Pancreas (tissue), 10 donors: ENCODE measurements around the gene H1-8. TPM values are rescaled to one million over a fixed set of nuclear protein-coding genes. Genes with fewer than 3 reads are reported as not detected.
A peak's percentile ranks its signal among the peaks of the same experiment; 100 is the strongest.

Experiments used
- ATAC-seq, 4 donors: fragments of 200-7000 bp; cut with Tn5 transposase; one replicate each; pipeline versions ENCODE4 v1.8.0 to v1.9.1; 2020; ENCODE audit warnings: mild to moderate bottlenecking in 4 of 4, moderate library complexity in 4 of 4
- DNase-seq, 6 donors: peaks; one replicate each; pipeline ENCODE4 v3.0.0-alpha.2; 2020
- FAIRE-seq: peaks from 2 replicates; lab custom pipeline; 2012; peaks lifted over from hg19 to GRCh38; lab: Jason Lieb, UNC
- H3K27ac ChIP-seq, 4 donors: fragments of 200-600 bp; sonication (generic); 1 replicate in 3 of 4; 2 replicates in 1 of 4; pipeline versions ENCODE4 v1.5.0 to v1.8.0; 2020
- H3K27me3 ChIP-seq, 4 donors: fragments of 200-600 bp; one replicate each; pipeline ENCODE4 v1.8.0; 2021
- H3K36me3 ChIP-seq, 3 donors: fragments of 200-600 bp; sonication (generic) in 1 of 3; one replicate each; pipeline versions ENCODE4 v1.5.0 to v1.8.0; 2020 to 2021
- H3K4me1 ChIP-seq, 3 donors: fragments of 200-600 bp; one replicate each; pipeline ENCODE4 v1.8.0; 2021
- H3K4me3 ChIP-seq, 4 donors: fragments of 200-600 bp; sonication (generic) in 2 of 4; one replicate each; pipeline versions ENCODE4 v1.5.0 to v1.8.0; 2020 to 2021
- H3K9me3 ChIP-seq, 4 donors: fragments of 200-600 bp; one replicate each; pipeline ENCODE4 v1.8.0; 2021
- WGBS, 2 donors: extraction: QIAGEN DNeasy Blood & Tissue Kit; methylation state at CpG; one replicate each; pipeline ENCODE4 v1.1.7; 2013; 5-methylcytosine and 5-hydroxymethylcytosine counted together
- intact Hi-C, 3 donors: fragments of 100-400 bp; cut with DNase I; formaldehyde crosslinking; loops; one replicate each; pipeline versions ENCODE4 v1.11.1 to v1.14.2; 2022
- polyA plus RNA-seq, 2 donors: library from polyadenylated mRNA; stranded (reverse); fragments of 200-250 nt; gene quantifications; one replicate each; pipeline ENCODE4 v1.2.3, GENCODE V29; 2013
- total RNA-seq, 6 donors: library from RNA; stranded (reverse); fragmentation: NEBNext Ultra II Directional in 4 of 6; extraction: Animal tissue kit (Norgen Biotek cat#: 25700) in 4 of 6; gene quantifications; one replicate each; pipeline versions ENCODE4 v1.2.1 to v1.2.4, GENCODE V29; 2021 to 2023
- TF ChIP-seq, protein P1 (sequence below), 4 donors: fragments of 200-600 bp; sonication (generic) in 3 of 4; IDR thresholded peaks; one replicate each; pipeline versions ENCODE4 v1.5.0 to v1.8.0; 2021; ENCODE audit warnings: antibody characterized with exemption in 4 of 4
- donor health status: healthy with polysubstance abuse.
- donor health status: DM: no; HTN: no; CAD: no; lungs with moderate emphysema.
- donor health status: DM: no; HTN: no; CAD: no.
- donor health status: control.
- donor health status: control.
- donor health status: Bipolar disorder and iron deficiency.
- donor health status: DM: yes; HTN: yes; CAD: no.
- donor health status: DM: no; HTN: no; CAD: no.
- donor health status: DM: no; HTN: no; CAD: no.
- donor health status: DM: yes; HTN: yes; CAD: no.

Gene H1-8
- total and polyA plus RNA-seq, 8 donors, result not detected

DNA sequence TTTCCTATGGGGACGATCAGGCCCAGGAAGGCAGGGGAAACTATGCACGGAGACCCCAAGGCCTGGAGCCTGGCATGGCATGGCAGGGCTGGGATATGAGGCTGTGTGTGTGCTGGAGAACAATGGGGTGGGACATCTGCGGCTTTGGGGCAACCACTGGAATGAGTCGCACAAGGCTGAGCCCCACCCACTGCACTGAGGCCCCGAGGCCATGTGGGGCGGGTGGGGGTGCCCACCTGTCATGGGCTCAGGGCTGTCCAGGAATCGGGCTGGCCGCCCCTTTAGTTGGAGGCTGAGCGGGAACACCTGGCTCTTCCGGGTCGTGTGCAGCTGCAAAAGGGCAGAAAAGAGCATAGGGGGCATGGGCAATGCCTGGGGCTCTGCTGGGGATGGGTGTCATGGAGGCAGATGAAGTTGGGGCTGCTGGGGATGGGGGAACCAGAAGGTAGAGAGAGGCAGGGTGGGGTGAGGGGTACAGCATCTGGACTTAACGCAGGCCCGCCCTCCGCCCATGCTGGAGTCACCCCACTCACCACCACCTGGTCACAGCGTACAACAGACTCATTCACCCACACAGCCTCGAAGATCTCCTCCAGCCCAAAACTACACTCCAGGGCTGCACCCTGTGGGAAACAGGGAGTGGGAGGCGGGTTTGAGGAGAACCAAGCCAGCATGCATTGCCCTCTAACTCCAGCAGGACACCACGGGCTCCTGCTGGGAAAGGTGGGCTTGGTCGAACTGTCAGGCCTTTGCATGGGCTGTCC is 32.4 kb downstream of the H1-8 start:
- intact Hi-C loops, result no loop called here
- no peaks in the 10 kb centered on the region for H3K27me3 ChIP-seq
- H3K4me3 ChIP-seq, result no peak overlapping the region
- H3K27ac ChIP-seq, result no peak overlapping the region
- DNase-seq (no peak), ATAC-seq (no peak), FAIRE-seq (no peak)
- no peaks in the 10 kb centered on the region for H3K36me3 ChIP-seq
- 82 to 88% methylated on average over 19 of the region's 19 CpGs for WGBS, 2 donors
- TF ChIP-seq, protein P1, sequence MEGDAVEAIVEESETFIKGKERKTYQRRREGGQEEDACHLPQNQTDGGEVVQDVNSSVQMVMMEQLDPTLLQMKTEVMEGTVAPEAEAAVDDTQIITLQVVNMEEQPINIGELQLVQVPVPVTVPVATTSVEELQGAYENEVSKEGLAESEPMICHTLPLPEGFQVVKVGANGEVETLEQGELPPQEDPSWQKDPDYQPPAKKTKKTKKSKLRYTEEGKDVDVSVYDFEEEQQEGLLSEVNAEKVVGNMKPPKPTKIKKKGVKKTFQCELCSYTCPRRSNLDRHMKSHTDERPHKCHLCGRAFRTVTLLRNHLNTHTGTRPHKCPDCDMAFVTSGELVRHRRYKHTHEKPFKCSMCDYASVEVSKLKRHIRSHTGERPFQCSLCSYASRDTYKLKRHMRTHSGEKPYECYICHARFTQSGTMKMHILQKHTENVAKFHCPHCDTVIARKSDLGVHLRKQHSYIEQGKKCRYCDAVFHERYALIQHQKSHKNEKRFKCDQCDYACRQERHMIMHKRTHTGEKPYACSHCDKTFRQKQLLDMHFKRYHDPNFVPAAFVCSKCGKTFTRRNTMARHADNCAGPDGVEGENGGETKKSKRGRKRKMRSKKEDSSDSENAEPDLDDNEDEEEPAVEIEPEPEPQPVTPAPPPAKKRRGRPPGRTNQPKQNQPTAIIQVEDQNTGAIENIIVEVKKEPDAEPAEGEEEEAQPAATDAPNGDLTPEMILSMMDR (IDR thresholded peaks at IDR 0.05), result no peak
- peaks cover 0 to 14% (median 7%) of the 10 kb centered on the region in 3 donors for H3K4me1 ChIP-seq
- H3K9me3 ChIP-seq, result no peaks in the 10 kb centered on the region

DNA sequence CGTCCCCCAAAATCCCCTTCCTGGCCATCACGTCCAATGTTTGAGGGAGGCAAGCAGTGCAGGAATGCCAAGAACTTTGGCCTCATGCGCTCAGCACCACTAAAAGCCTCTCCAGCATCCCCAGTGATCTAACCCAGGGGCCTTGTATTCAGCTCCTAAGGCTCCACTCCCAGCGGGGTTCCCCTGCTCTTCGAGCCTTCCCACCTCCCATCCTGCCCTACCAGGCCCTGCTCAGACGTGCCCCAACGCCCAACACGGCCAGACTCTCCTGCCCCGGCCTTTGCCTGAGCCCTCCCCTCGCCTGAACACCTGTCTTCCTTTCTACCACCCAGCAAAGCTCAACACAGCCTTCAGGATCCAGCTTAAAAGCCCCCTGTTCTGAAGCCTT is 33.0 kb downstream of the H1-8 start:
- no peak for DNase-seq
- 86 to 88% methylated on average over 10 of the region's 10 CpGs for WGBS, 2 donors
- H3K4me3 ChIP-seq, result no peak overlapping the region
- intact Hi-C loops, result no loop called here
- peaks cover 0 to 14% (median 7%) of the 10 kb centered on the region in 3 donors for H3K4me1 ChIP-seq
- H3K9me3 ChIP-seq, result no peaks in the 10 kb centered on the region
- no peak for ATAC-seq
- FAIRE-seq, result no peak
- TF ChIP-seq, protein P1 (IDR thresholded peaks at IDR 0.05), result no peak
- H3K36me3 ChIP-seq, result no peaks in the 10 kb centered on the region
- H3K27ac ChIP-seq, result no peak overlapping the region
- H3K27me3 ChIP-seq, result no peaks in the 10 kb centered on the region

DNA sequence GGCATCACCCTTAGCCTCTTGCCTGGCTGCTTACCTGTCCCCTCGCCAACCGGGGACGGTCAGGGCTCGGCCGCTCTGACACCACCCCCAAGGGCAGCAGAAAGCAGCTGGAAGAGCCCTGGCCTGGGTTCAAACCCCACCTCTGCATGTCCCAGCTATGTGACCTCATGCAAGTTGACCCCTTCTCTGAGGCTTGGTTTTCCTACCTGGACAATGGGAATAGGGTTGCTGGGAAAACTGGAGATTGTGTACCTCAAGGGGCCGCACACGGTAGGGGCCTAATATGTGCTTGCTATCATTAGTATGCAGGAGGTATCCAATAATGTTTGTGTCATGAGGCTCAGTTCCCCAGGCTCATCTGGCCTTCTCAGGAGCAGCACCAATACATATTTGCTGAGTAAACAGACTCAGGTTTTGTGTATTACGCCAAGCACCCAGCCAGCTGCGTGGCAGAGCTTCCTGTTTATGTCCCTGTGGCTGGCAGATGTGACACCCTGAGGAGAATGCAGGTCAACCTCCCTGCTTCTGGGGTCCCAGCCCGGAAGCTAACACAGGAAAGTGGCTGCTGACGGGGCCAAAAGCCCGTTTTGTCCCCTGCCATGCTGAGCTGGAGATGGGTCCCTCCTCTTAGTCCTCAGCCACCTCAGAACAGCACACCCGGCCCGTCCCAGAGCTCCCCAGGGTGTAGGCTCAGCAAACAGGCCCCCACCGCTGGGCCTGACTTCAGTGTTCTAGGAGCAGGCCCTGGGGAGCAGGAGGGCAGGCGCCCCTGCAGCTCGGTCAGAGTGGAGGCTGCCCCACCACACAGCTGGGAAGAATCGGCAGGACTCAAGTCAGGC is 33.8 kb downstream of the H1-8 start:
- TF ChIP-seq, protein P1 (IDR thresholded peaks at IDR 0.05), result no peak
- H3K36me3 ChIP-seq, result no peaks in the 10 kb centered on the region
- peak overlapping the region in 3 of 4 donors; percentile 58 to 72 (median 66) for H3K27ac ChIP-seq
- no peaks in the 10 kb centered on the region for H3K27me3 ChIP-seq
- no peaks in the 10 kb centered on the region for H3K9me3 ChIP-seq
- peak in 4 of 6 donors; percentile 55 to 63 (median 58) for DNase-seq
- FAIRE-seq, result no peak
- peaks cover 0 to 14% (median 7%) of the 10 kb centered on the region in 3 donors for H3K4me1 ChIP-seq
- no peak overlapping the region for H3K4me3 ChIP-seq
- intact Hi-C loops, result no loop called here
- 61 to 65% methylated on average over 17 to 18 of the region's 18 CpGs for WGBS, 2 donors
- peak; percentile 78 to 83 (median 79) for ATAC-seq

DNA sequence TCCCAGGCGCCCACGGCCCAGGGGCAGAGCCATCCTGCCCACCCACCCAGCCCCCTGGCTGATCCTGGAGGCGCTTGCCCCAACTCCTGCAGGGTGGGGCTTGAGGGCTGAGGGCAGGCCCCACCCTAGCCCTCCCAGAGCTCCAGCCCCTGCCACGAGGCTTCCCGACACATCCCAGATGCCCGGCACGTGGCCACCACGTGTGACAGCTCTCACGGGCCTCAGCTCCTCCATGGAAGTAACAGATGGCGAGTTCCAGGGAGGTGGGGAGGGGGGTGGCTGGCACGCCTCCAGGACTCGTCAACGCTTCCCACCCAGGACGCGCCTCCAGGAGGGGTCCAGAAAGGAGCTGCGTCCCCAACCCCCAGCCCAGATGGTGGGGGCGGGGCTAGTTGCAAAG is 34.4 kb downstream of the H1-8 start:
- Histone ChIP-seq H3K36me3 (no peaks in the 10 kb centered on the region), H3K4me3 (no peak overlapping the region), H3K27ac (peak overlapping the region in 3 of 4 donors; percentile 58 to 72 (median 66)), H3K4me1 (peaks cover 0 to 14% (median 7%) of the 10 kb centered on the region in 3 donors), H3K27me3 (no peaks in the 10 kb centered on the region), H3K9me3 (no peaks in the 10 kb centered on the region)
- intact Hi-C loops, result no loop called here
- ATAC-seq (peak; percentile 44 to 67 (median 60)), DNase-seq (peak in 4 of 6 donors; percentile 58 to 69 (median 60)), FAIRE-seq (no peak)
- 40 to 49% methylated on average over 17 of the region's 17 CpGs for WGBS, 2 donors
- TF ChIP-seq, protein P1 (IDR thresholded peaks at IDR 0.05), result no peak
